Measurements from ENCODE around the gene ARMH1. TPM values are rescaled to one million over a fixed set of nuclear protein-coding genes. Genes with fewer than 3 reads are reported as not detected.

The ARMH1 gene
- total RNA-seq, 1 experiment from 2014 or later = not detected

Other genes with a start within 250 kb of the ARMH1 start
- 1.6 and 2.3 TPM in 2 replicates for gene TMEM53, start 233 bp upstream of the ARMH1 start, total RNA-seq (2014; rRNA removed; shearing (Covaris generic))
- not detected in 2 replicates for gene RNU5D-1, start 56.5 kb downstream of the ARMH1 start, total RNA-seq (2014; rRNA removed; shearing (Covaris generic))
- gene KIF2C, start 65.1 kb downstream of the ARMH1 start, total RNA-seq (2014; rRNA removed; shearing (Covaris generic)) = 120 and 124 TPM in 2 replicates
- 3,055 and 3,167 TPM in 2 replicates for gene RPS8, start 100.8 kb downstream of the ARMH1 start, total RNA-seq (2014; rRNA removed; shearing (Covaris generic))
- not detected in 2 replicates for gene BEST4, start 113.5 kb downstream of the ARMH1 start, total RNA-seq (2014; rRNA removed; shearing (Covaris generic))
- gene PLK3, start 125.7 kb downstream of the ARMH1 start, total RNA-seq (2014; rRNA removed; shearing (Covaris generic)) = 8.0 and 11.4 TPM in 2 replicates
- not detected in 2 replicates for gene DYNLT4, start 132.6 kb downstream of the ARMH1 start, total RNA-seq (2014; rRNA removed; shearing (Covaris generic))
- 0.43 and 1.4 TPM in 2 replicates for gene BTBD19, start 133.8 kb downstream of the ARMH1 start, total RNA-seq (2014; rRNA removed; shearing (Covaris generic))
- gene PTCH2, start 168.5 kb downstream of the ARMH1 start, total RNA-seq (2014; rRNA removed; shearing (Covaris generic)) = 1.3 and 1.8 TPM in 2 replicates